Testis (tissue), 2 donors: ENCODE measurements around the gene PSG5.
"Not testable (repeated sequence)": the region's sequence is repeated elsewhere in the genome, so short reads cannot be mapped to it uniquely, and the experiment has no call there.

ENCODE experiments used
- CTCF ChIP-seq, 3 experiments: fragments of 450-650 bp in 2 of 3; fragments of 200-600 bp in 1 of 3; sonication (generic) in 1 of 3; IDR thresholded peaks; one replicate each; pipeline ENCODE4 v1.5.1; 2016 to 2019; ENCODE audit warnings: antibody characterized with exemption in 3 of 3, mild to moderate bottlenecking in 2 of 3, moderate library complexity in 1 of 3
- POLR2A ChIP-seq: fragments of 450-650 bp; IDR thresholded peaks from one replicate; pipeline ENCODE4 v1.6.1; 2017; ENCODE audit warnings: antibody characterized with exemption, mild to moderate bottlenecking, moderate library complexity

GRCh38 chr19:43131281-43131842, 55.0 kb downstream of the PSG5 start:
- not testable (repeated sequence) for TF ChIP-seq CTCF (IDR thresholded peaks at IDR 0.05); POLR2A
